AG09309 (cell line): ENCODE data around the gene RALGAPB.

ENCODE experiments used
- DNase-seq: peaks from one replicate; pipeline ENCODE4 v3.0.0-alpha.2; 2010; ENCODE audit warnings: low read depth
- H3K4me3 ChIP-seq: 2 replicates; pipeline ENCODE4 v1.5.1; 2011; ENCODE audit warnings: mild to moderate bottlenecking, low read depth, low read length, moderate library complexity; ENCODE audit not compliant: control insufficient read depth
- CTCF ChIP-seq: IDR thresholded peaks from 2 replicates; pipeline ENCODE4 v1.5.1; 2011; ENCODE audit warnings: mild to moderate bottlenecking, low read depth, low read length, inconsistent platforms; ENCODE audit not compliant: insufficient read depth, control insufficient read depth; ENCODE audit errors: missing control alignments

The RALGAPB gene

GRCh38 chr20:38608188-38608587 lies 135.5 kb downstream of the RALGAPB start:
- TF ChIP-seq CTCF = no peak
- DNase-seq = no peak
- H3K4me3 ChIP-seq = no peak overlapping the region

GRCh38 chr20:38609815-38610214 lies 137.2 kb downstream of the RALGAPB start:
- no peak overlapping the region for H3K4me3 ChIP-seq
- no peak for TF ChIP-seq CTCF

GRCh38 chr20:38610521-38610920 lies 137.9 kb downstream of the RALGAPB start:
- H3K4me3 ChIP-seq = no peak overlapping the region
- DNase-seq = no peak
- TF ChIP-seq CTCF = no peak

More at GRCh38 chr20:38609815-38610214, 137.2 kb downstream of the RALGAPB start:
- no peak for DNase-seq

- H3K4me3 ChIP-seq = no peak overlapping the region
- no peak for TF ChIP-seq CTCF
- no peak for DNase-seq
Observed at GRCh38 chr20:38612751-38613515, 140.3 kb downstream of the RALGAPB start.

GRCh38 chr20:38615283-38615682 lies 142.6 kb downstream of the RALGAPB start:
- no peak overlapping the region for H3K4me3 ChIP-seq
- no peak for TF ChIP-seq CTCF
- DNase-seq = no peak

GRCh38 chr20:38616457-38616856 lies 143.8 kb downstream of the RALGAPB start:
- H3K4me3 ChIP-seq = no peak overlapping the region
- TF ChIP-seq CTCF = no peak
- no peak for DNase-seq
